ENCODE data around the gene RHOBTB3. TPM values are rescaled to one million over a fixed set of nuclear protein-coding genes. Genes with fewer than 3 reads are reported as not detected.
"Not testable (repeated sequence)": the region's sequence is repeated elsewhere in the genome, so short reads cannot be mapped to it uniquely, and the experiment has no call there.

Gene RHOBTB3
- total RNA-seq, 1 donor from 2014 or later, result 55.9 TPM

DNA sequence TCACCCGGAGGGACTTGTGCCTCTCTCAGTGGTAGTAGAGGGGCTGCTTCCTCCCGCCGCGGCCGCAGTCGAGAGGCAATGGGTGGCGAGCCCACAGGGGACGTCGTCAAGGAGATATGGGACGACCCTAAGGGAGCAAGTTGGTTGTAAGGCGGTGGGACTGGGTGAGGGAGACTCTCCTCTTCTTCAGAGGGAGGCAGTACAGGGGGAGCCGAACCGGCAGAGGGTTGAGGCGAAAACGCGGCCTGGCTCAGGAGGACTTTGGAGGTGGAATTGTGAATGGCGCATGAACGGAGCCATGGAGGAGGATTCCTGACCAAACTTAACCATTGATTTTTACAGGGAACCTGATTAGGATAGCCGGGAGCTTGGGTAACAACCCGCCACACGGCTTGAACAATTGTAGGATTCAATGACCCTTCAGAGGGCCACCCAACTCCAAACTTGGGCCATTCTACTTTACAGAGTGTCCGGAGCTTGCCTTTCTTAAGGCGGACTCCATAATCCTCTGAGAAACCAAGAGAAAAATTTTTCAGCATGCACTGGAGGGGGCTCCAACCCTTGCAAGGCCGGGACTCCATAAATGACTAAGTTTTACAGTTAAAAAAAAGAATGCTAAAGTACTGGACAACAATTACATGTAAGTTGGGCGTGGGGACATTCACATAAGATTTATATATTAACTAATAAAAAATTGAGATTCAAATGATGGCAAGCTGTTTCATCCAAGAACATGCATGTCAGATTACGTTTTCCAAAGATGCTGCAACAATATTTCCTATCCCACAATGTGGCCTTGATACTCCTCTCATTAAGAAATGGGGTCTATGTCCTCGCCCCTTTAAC, 19.4 kb upstream of the RHOBTB3 start:
- peaks cover 8% of the 10 kb centered on the region for H3K9me3 Mint-ChIP-seq (ENCODE audit: low read depth)
- H3K27me3 Mint-ChIP-seq, result peaks cover 10% of the 10 kb centered on the region
- peaks cover 19% of the 10 kb centered on the region for H3K4me1 Mint-ChIP-seq (ENCODE audit: low read depth)
- H3K27ac Mint-ChIP-seq, result no peak overlapping the region
- no peak for DNase-seq (ENCODE audit: low spot score, unreplicated experiment)
- H3K4me3 Mint-ChIP-seq (ENCODE audit: low read depth), result no peak overlapping the region
- no peaks in the 10 kb centered on the region for H3K36me3 Mint-ChIP-seq (ENCODE audit: insufficient read depth)
- TF ChIP-seq, protein P1, sequence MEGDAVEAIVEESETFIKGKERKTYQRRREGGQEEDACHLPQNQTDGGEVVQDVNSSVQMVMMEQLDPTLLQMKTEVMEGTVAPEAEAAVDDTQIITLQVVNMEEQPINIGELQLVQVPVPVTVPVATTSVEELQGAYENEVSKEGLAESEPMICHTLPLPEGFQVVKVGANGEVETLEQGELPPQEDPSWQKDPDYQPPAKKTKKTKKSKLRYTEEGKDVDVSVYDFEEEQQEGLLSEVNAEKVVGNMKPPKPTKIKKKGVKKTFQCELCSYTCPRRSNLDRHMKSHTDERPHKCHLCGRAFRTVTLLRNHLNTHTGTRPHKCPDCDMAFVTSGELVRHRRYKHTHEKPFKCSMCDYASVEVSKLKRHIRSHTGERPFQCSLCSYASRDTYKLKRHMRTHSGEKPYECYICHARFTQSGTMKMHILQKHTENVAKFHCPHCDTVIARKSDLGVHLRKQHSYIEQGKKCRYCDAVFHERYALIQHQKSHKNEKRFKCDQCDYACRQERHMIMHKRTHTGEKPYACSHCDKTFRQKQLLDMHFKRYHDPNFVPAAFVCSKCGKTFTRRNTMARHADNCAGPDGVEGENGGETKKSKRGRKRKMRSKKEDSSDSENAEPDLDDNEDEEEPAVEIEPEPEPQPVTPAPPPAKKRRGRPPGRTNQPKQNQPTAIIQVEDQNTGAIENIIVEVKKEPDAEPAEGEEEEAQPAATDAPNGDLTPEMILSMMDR (IDR thresholded peaks at IDR 0.05; ENCODE audit: unreplicated experiment), result no peak

DNA sequence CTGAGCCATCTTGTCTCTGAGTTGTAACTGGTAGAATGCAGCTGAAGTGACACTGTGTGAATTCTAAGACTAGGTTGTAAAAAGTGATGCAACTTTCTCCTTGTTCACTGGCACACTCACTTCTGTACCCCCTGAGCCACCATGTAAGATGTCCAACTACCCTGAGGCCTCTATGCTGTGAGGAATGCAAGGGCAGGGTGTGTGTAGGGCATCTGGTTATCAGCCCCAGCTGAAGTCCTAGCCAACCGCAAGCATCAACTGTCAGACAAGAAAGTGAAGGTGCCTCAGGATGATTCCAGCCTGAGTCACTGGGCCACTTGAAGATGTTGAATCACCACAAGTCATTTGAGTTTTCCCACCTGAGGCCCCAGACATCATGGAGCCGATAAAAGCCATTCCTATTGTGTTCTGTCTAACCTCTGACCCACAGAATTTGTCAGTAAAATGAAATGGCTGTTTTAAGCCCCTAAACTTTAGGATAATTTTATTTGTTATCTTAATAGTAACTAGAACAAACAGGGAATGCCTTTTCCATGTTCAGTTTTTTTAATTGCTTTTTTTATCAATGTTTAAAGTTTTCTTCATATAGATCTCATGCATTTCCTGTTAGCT, 18.7 kb upstream of the RHOBTB3 start:
- no peak overlapping the region for H3K27ac Mint-ChIP-seq
- no peak overlapping the region for H3K4me3 Mint-ChIP-seq (ENCODE audit: low read depth)

DNA sequence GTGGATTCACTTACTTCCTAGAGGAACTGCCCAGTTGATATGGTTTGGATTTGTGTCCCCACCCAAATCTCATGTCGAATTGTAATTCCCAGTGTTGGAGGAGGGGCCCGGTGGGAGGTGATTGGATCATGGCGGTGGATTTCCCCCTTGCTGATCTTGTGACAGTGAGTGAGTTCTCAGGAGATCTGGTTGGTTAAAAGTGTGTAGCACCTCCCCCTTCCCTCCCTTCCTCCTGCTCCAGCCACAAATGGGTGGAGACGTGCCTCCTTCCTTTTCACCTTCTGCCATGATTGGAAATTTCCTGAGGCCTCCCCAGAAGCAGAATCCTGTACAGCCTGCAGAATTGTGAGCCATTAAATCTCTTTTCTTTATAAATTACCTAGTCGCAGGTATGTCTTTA, 17.9 kb upstream of the RHOBTB3 start:
- peaks cover 10% of the 10 kb centered on the region for H3K27me3 Mint-ChIP-seq
- not testable (repeated sequence) for H3K36me3 Mint-ChIP-seq (ENCODE audit: insufficient read depth); H3K9me3 Mint-ChIP-seq (ENCODE audit: low read depth); H3K4me3 Mint-ChIP-seq (ENCODE audit: low read depth); H3K27ac Mint-ChIP-seq; H3K4me1 Mint-ChIP-seq (ENCODE audit: low read depth); DNase-seq (ENCODE audit: low spot score, unreplicated experiment)

More for the DNA sequence above, 18.7 kb upstream of the RHOBTB3 start:
- Mint-ChIP-seq H3K36me3 (ENCODE audit: insufficient read depth) (no peaks in the 10 kb centered on the region), H3K9me3 (ENCODE audit: low read depth) (peaks cover 8% of the 10 kb centered on the region), H3K4me1 (ENCODE audit: low read depth) (peaks cover 13% of the 10 kb centered on the region), H3K27me3 (peaks cover 10% of the 10 kb centered on the region)
- DNase-seq (ENCODE audit: low spot score, unreplicated experiment), result no peak
- TF ChIP-seq, protein P1 (IDR thresholded peaks at IDR 0.05; ENCODE audit: unreplicated experiment), result no peak

DNA sequence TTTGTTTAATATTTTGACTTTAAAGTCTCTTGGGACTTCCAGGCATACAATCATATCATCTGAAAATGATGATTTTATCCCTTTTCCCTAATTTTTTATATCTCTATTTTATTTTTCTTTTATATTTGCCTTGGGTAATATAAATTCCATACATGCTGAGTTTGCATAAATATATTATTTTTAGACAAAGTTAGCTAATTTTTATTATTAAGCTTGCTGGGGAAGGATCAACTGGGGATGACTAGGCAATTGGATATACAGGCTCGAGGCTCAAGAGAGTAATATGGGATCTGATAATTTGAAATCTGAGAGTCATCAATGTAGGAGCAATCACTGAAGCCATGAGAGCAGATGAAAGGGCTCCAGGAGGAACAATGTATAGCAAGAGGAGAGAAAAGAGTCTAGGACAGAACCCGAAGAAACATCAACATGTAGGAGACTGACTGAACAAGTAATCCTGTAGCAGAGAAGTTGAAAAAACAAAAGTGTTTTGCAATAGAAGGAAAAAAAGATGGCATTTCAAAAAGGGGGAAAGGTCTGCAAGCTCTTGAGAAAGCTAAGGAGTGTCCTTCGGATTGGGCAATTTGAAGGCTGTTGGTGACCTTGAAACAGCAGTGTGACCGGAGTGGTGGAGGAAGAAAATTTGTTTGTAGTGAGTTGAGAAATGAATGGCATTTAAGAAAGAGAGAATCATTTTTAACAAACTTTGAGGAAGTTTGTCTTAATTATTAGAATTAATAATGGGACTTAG, 17.0 kb upstream of the RHOBTB3 start:
- Mint-ChIP-seq H3K4me1 (ENCODE audit: low read depth) (peaks cover 9% of the 10 kb centered on the region), H3K9me3 (ENCODE audit: low read depth) (peaks cover 8% of the 10 kb centered on the region), H3K4me3 (ENCODE audit: low read depth) (no peak overlapping the region), H3K36me3 (ENCODE audit: insufficient read depth) (no peaks in the 10 kb centered on the region), H3K27me3 (peaks cover 8% of the 10 kb centered on the region), H3K27ac (peak overlapping the region; percentile 15)
- TF ChIP-seq, protein P1 (IDR thresholded peaks at IDR 0.05; ENCODE audit: unreplicated experiment), result no peak
- no peak for DNase-seq (ENCODE audit: low spot score, unreplicated experiment)

DNA sequence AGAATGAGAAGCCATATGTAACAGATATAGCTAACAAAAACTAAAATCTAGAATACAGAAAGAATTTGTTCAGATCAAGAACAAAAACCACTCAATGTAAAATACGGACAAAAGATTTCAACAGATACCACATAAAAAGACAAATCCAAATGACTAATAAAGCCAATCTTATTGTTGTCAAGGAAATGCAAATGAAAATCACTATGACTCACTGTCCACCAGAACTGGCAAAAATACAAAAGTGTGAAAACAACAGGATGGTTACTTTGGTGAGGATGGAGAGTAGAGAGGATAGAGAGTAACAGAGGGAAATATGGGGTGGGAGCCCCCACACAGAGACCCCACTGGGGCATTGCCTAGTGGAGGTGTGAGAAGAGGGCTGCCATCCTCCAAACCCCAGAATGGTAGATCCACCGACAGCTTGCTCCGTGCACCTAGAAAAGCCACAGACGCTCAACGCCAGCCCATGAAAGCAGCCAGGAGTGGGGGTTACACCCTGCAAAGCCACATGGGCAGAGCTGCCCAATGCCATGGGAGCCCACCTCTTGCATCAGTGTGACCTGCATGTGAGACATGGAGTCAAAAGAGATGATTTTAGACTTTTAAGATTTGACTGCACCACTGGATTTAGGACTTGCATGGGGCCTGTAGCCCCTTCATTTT, 15.2 kb upstream of the RHOBTB3 start:
- no peak overlapping the region for H3K27ac Mint-ChIP-seq
- no peak for DNase-seq (ENCODE audit: low spot score, unreplicated experiment)
- TF ChIP-seq, protein P1 (IDR thresholded peaks at IDR 0.05; ENCODE audit: unreplicated experiment), result no peak
- no peaks in the 10 kb centered on the region for H3K36me3 Mint-ChIP-seq (ENCODE audit: insufficient read depth)
- peaks cover 8% of the 10 kb centered on the region for H3K27me3 Mint-ChIP-seq
- H3K4me3 Mint-ChIP-seq (ENCODE audit: low read depth), result no peak overlapping the region
- peaks cover 9% of the 10 kb centered on the region for H3K4me1 Mint-ChIP-seq (ENCODE audit: low read depth)
- peaks cover 8% of the 10 kb centered on the region for H3K9me3 Mint-ChIP-seq (ENCODE audit: low read depth)
